WTC11 (cell line): ENCODE data around the gene GABPB1. TPM values are rescaled to one million over a fixed set of nuclear protein-coding genes. Genes with fewer than 3 reads are reported as not detected.

Experiments used
- ATAC-seq: fragments of 200-7000 bp; cut with Tn5 transposase; 2 replicates; pipeline ENCODE4 v1.10.0; 2021; ENCODE audit warnings: mild to moderate bottlenecking, moderate library complexity
- CTCF ChIA-PET: fragments of 300-600 bp; sonication (Branson Sonifier 250); formaldehyde crosslinking; loops from one replicate; lab custom pipeline; 2021; ENCODE audit warnings: antibody characterized with exemption; lab: Charles Lee
- POLR2A ChIA-PET: fragments of 350-600 bp; sonication (Branson Sonifier 250); formaldehyde crosslinking; loops from one replicate; lab custom pipeline; 2021; ENCODE audit warnings: antibody characterized with exemption; lab: Charles Lee
- DNase-seq: peaks from one replicate; pipeline ENCODE4 v3.0.0; 2021; ENCODE audit warnings: low spot score
- H3K27ac Mint-ChIP-seq: 2 replicates; pipeline ENCODE4 v1.8.0; 2021; ENCODE audit warnings: mixed read lengths
- H3K27me3 Mint-ChIP-seq: 2 replicates; pipeline ENCODE4 v1.8.0; 2021; ENCODE audit warnings: low read depth, mild to moderate bottlenecking, moderate library complexity, mixed read lengths
- H3K36me3 Mint-ChIP-seq: 2 replicates; pipeline ENCODE4 v1.8.0; 2021; ENCODE audit warnings: mixed read lengths
- H3K4me1 Mint-ChIP-seq: 2 replicates; pipeline ENCODE4 v1.8.0; 2022; ENCODE audit warnings: mixed read lengths
- H3K4me3 Mint-ChIP-seq: 2 replicates; pipeline ENCODE4 v1.8.0; 2021; ENCODE audit warnings: mild to moderate bottlenecking, moderate library complexity, mixed read lengths
- H3K9me3 Mint-ChIP-seq: 2 replicates; pipeline ENCODE4 v1.8.0; 2021; ENCODE audit warnings: mixed read lengths
- ATF1 ChIP-seq: sonication (generic); formaldehyde crosslinking; IDR thresholded peaks from 2 replicates; pipeline ENCODE4 v1.8.1; 2023; ENCODE audit warnings: mild to moderate bottlenecking, moderate library complexity, missing genetic modification reagents
- ATF6 ChIP-seq: sonication (generic); formaldehyde crosslinking; IDR thresholded peaks from 2 replicates; pipeline ENCODE4 v1.8.1; 2023; ENCODE audit warnings: mild to moderate bottlenecking, missing genetic modification reagents
- CREM ChIP-seq: sonication (generic); formaldehyde crosslinking; IDR thresholded peaks from 2 replicates; pipeline ENCODE4 v1.8.1; 2022; ENCODE audit warnings: mild to moderate bottlenecking, missing genetic modification reagents, moderate library complexity
- ELF4 ChIP-seq: sonication (generic); formaldehyde crosslinking; IDR thresholded peaks from 2 replicates; pipeline ENCODE4 v1.8.1; 2022; ENCODE audit warnings: low read depth, mild to moderate bottlenecking, moderate library complexity, missing genetic modification reagents
- GABPB1 ChIP-seq: sonication (generic); formaldehyde crosslinking; IDR thresholded peaks from 2 replicates; pipeline ENCODE4 v1.8.1; 2023; ENCODE audit warnings: mild to moderate bottlenecking, missing genetic modification reagents
- GTF2I ChIP-seq: fragments of 250-450 bp; sonication (Bioruptor Pico); conservative IDR thresholded peaks from 2 replicates; pipeline ENCODE4 v1.4.0; 2021; ENCODE audit warnings: mild to moderate bottlenecking
- JAZF1 ChIP-seq: fragments of 250-450 bp; sonication (Bioruptor Pico); IDR thresholded peaks from 2 replicates; pipeline ENCODE4 v1.9.0; 2021; ENCODE audit warnings: moderate library complexity, mild to moderate bottlenecking, inconsistent platforms
- NFATC4 ChIP-seq: fragments of 250-450 bp; sonication (Bioruptor Pico); IDR thresholded peaks from 2 replicates; pipeline ENCODE4 v1.9.0; 2021; ENCODE audit warnings: mild to moderate bottlenecking
- NR2C2 ChIP-seq: sonication (generic); formaldehyde crosslinking; IDR thresholded peaks from 2 replicates; pipeline ENCODE4 v1.8.0; 2022; ENCODE audit warnings: mild to moderate bottlenecking, missing genetic modification reagents
- PREB ChIP-seq: sonication (generic); formaldehyde crosslinking; IDR thresholded peaks from 2 replicates; pipeline ENCODE4 v1.8.1; 2022; ENCODE audit warnings: mild to moderate bottlenecking, missing genetic modification reagents, moderate library complexity, borderline replicate concordance
- RELA ChIP-seq: sonication (generic); formaldehyde crosslinking; IDR thresholded peaks from 2 replicates; pipeline ENCODE4 v1.8.1; 2022; ENCODE audit warnings: missing genetic modification reagents, mild to moderate bottlenecking, borderline replicate concordance
- SMAD4 ChIP-seq: sonication (generic); formaldehyde crosslinking; IDR thresholded peaks from 2 replicates; pipeline ENCODE4 v1.8.0; 2022; ENCODE audit warnings: mild to moderate bottlenecking, missing genetic modification reagents
- ZMAT4 ChIP-seq: fragments of 250-450 bp; sonication (Bioruptor Pico); IDR thresholded peaks from 2 replicates; pipeline ENCODE4 v1.9.0; 2021; ENCODE audit warnings: mild to moderate bottlenecking
- ZNF281 ChIP-seq: sonication (generic); formaldehyde crosslinking; IDR thresholded peaks from 2 replicates; pipeline ENCODE4 v1.8.0; 2023; ENCODE audit warnings: mild to moderate bottlenecking, missing genetic modification reagents
- ZNF317 ChIP-seq: sonication (generic); formaldehyde crosslinking; IDR thresholded peaks from 2 replicates; pipeline ENCODE4 v1.8.1; 2023; ENCODE audit warnings: low read depth, mild to moderate bottlenecking, moderate library complexity, missing genetic modification reagents, borderline replicate concordance
- ZNF425 ChIP-seq: fragments of 250-450 bp; sonication (Bioruptor Pico); conservative IDR thresholded peaks from 2 replicates; pipeline ENCODE4 v1.9.0; 2021; ENCODE audit warnings: mild to moderate bottlenecking
- total RNA-seq: library from RNA; stranded (reverse); gene quantifications from 3 replicates; pipeline ENCODE4 v1.2.3, GENCODE V29; 2021
- TF ChIP-seq, protein P1 (sequence below): sonication (generic); formaldehyde crosslinking; IDR thresholded peaks from 2 replicates; pipeline ENCODE4 v1.8.0; 2023; ENCODE audit warnings: missing genetic modification reagents
- TF ChIP-seq, protein P2 (sequence below): sonication (generic); formaldehyde crosslinking; IDR thresholded peaks from 2 replicates; pipeline ENCODE4 v1.8.0; 2022; ENCODE audit warnings: mild to moderate bottlenecking, missing genetic modification reagents
- TF ChIP-seq, protein P3 (sequence below): sonication (generic); formaldehyde crosslinking; IDR thresholded peaks from 2 replicates; pipeline ENCODE4 v1.8.0; 2022; ENCODE audit warnings: mild to moderate bottlenecking, missing genetic modification reagents
- TF ChIP-seq, protein P4 (sequence below): sonication (generic); formaldehyde crosslinking; IDR thresholded peaks from 2 replicates; pipeline ENCODE4 v1.8.1; 2023; ENCODE audit warnings: mild to moderate bottlenecking, missing genetic modification reagents, moderate library complexity

GABPB1 gene
- total RNA-seq, 1 experiment from 2014 or later, result 28.9 TPM

GRCh38 chr15:50302581-50302980 lies 52.4 kb downstream of the GABPB1 start:
- Mint-ChIP-seq H3K4me3 (no peak overlapping the region), H3K36me3 (peaks cover 44% of the 10 kb centered on the region), H3K9me3 (peaks cover 8% of the 10 kb centered on the region), H3K4me1 (no peaks in the 10 kb centered on the region), H3K27ac (no peak overlapping the region), H3K27me3 (no peaks in the 10 kb centered on the region)
- DNase-seq (no peak), ATAC-seq (no peak)
- CTCF ChIA-PET, result interaction anchor here (1.7 kb wide), 1 partner anchor 13 kb away, joined by 8 read pairs; no protein-coding TSS in a partner anchor
- TF ChIP-seq ELF4, result no peak
- no peak for TF ChIP-seq CREM (CRISPR knock-in tag)
- no peak for TF ChIP-seq NR2C2
- TF ChIP-seq ZMAT4 (CRISPR knock-in tag), result no peak
- no peak for TF ChIP-seq ATF1 (CRISPR knock-in tag)
- no peak for TF ChIP-seq RELA (CRISPR knock-in tag)
- no peak for TF ChIP-seq SMAD4 (CRISPR knock-in tag)
- TF ChIP-seq ATF6 (CRISPR knock-in tag), result no peak
- TF ChIP-seq, protein P1, sequence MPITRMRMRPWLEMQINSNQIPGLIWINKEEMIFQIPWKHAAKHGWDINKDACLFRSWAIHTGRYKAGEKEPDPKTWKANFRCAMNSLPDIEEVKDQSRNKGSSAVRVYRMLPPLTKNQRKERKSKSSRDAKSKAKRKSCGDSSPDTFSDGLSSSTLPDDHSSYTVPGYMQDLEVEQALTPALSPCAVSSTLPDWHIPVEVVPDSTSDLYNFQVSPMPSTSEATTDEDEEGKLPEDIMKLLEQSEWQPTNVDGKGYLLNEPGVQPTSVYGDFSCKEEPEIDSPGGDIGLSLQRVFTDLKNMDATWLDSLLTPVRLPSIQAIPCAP (CRISPR knock-in tag), result no peak
- no peak for TF ChIP-seq NFATC4 (CRISPR knock-in tag)
- no peak for TF ChIP-seq GTF2I
- no peak for TF ChIP-seq ZNF425 (CRISPR knock-in tag)
- no peak for TF ChIP-seq JAZF1 (CRISPR knock-in tag)
- TF ChIP-seq ZNF317 (CRISPR knock-in tag), result no peak
- TF ChIP-seq, protein P2, sequence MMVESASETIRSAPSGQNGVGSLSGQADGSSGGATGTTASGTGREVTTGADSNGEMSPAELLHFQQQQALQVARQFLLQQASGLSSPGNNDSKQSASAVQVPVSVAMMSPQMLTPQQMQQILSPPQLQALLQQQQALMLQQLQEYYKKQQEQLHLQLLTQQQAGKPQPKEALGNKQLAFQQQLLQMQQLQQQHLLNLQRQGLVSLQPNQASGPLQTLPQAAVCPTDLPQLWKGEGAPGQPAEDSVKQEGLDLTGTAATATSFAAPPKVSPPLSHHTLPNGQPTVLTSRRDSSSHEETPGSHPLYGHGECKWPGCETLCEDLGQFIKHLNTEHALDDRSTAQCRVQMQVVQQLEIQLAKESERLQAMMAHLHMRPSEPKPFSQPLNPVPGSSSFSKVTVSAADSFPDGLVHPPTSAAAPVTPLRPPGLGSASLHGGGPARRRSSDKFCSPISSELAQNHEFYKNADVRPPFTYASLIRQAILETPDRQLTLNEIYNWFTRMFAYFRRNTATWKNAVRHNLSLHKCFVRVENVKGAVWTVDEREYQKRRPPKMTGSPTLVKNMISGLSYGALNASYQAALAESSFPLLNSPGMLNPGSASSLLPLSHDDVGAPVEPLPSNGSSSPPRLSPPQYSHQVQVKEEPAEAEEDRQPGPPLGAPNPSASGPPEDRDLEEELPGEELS (CRISPR knock-in tag), result no peak
- POLR2A ChIA-PET, result no interaction called here

- ATAC-seq, result no peak
- ChIA-PET CTCF (interaction anchor here (0.8 kb wide), 1 partner anchor 150 kb away, joined by 3 read pairs; no protein-coding TSS in a partner anchor), POLR2A (interaction anchor here (1.0 kb wide), 1 partner anchor 19 kb away, joined by 7 read pairs; no protein-coding TSS in a partner anchor)
- Mint-ChIP-seq H3K27ac (no peak overlapping the region), H3K9me3 (no peaks in the 10 kb centered on the region), H3K4me1 (no peaks in the 10 kb centered on the region), H3K27me3 (no peaks in the 10 kb centered on the region), H3K4me3 (no peak overlapping the region), H3K36me3 (peaks cover 29% of the 10 kb centered on the region)
- DNase-seq, result no peak
- TF ChIP-seq, protein P3, sequence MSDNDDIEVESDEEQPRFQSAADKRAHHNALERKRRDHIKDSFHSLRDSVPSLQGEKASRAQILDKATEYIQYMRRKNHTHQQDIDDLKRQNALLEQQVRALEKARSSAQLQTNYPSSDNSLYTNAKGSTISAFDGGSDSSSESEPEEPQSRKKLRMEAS (CRISPR knock-in tag), result no peak
- no peak for TF ChIP-seq ZNF281 (CRISPR knock-in tag)
- no peak for TF ChIP-seq PREB (CRISPR knock-in tag)
- no peak for TF ChIP-seq GABPB1 (CRISPR knock-in tag)
- TF ChIP-seq, protein P4, sequence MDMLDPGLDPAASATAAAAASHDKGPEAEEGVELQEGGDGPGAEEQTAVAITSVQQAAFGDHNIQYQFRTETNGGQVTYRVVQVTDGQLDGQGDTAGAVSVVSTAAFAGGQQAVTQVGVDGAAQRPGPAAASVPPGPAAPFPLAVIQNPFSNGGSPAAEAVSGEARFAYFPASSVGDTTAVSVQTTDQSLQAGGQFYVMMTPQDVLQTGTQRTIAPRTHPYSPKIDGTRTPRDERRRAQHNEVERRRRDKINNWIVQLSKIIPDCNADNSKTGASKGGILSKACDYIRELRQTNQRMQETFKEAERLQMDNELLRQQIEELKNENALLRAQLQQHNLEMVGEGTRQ (CRISPR knock-in tag), result no peak
Observed at GRCh38 chr15:50298340-50298739, 56.7 kb downstream of the GABPB1 start.
